ENCODE data around the gene MYO3B. TPM values are rescaled to one million over a fixed set of nuclear protein-coding genes. Genes with fewer than 3 reads are reported as not detected.

Gene MYO3B
- polyA plus RNA-seq, 1 donor (not counting 4 experiments of a cell fraction or from before 2014, with no cell fraction given), result 4.4 TPM

- DNase-seq (ENCODE audit: low read depth, low spot score), result no peak
- TF ChIP-seq EZH2 (IDR thresholded peaks at IDR 0.05; ENCODE audit: low read length), result no peak
- no peak for TF ChIP-seq CTCF (optimal IDR thresholded peaks at IDR 0.05 in 1 of 3, IDR thresholded peaks at IDR 0.05 in 1 of 3, conservative IDR thresholded peaks at IDR 0.05 in 1 of 3; ENCODE audit: extremely low read depth in 1 of 3, insufficient read depth in 2 of 3, low read length in 3 of 3)
- Histone ChIP-seq H3K9me3 (ENCODE audit: control insufficient read depth, low read depth, low read length) (no peaks in the 10 kb centered on the region), H3K36me3 (ENCODE audit: control insufficient read depth in 2 of 2, extremely low read depth in 1 of 2, insufficient read depth in 2 of 2, low read length in 2 of 2) (no peaks in the 10 kb centered on the region), H3K9ac (ENCODE audit: control insufficient read depth, extremely low read depth, insufficient read depth, low read length) (no peak overlapping the region), H3K4me3 (ENCODE audit: control insufficient read depth in 2 of 3, extremely low read depth in 1 of 3, insufficient read depth in 2 of 3, low read depth in 1 of 3, low read length in 3 of 3) (no peak overlapping the region), H4K20me1 (ENCODE audit: control insufficient read depth, extremely low read depth, insufficient read depth, low read length) (no peaks in the 10 kb centered on the region), H3K27me3 (ENCODE audit: control insufficient read depth, extremely low read depth, insufficient read depth, low read length) (no peaks in the 10 kb centered on the region), H3K79me2 (ENCODE audit: control insufficient read depth, insufficient read depth, low read length) (no peaks in the 10 kb centered on the region), H3K9me1 (ENCODE audit: control insufficient read depth, extremely low read depth, insufficient read depth, low read length) (no peaks in the 10 kb centered on the region), H3K4me2 (ENCODE audit: control insufficient read depth, extremely low read depth, insufficient read depth, low read depth, low read length) (no peak overlapping the region), H3K27ac (ENCODE audit: control insufficient read depth, insufficient read depth, low read length) (no peak overlapping the region), H2AFZ (ENCODE audit: control insufficient read depth, low read length) (no peak overlapping the region), H3K4me1 (ENCODE audit: control insufficient read depth, extremely low read depth, insufficient read depth, low read length) (no peaks in the 10 kb centered on the region)
- dilution Hi-C loops (cut with MboI; ENCODE audit: extremely low pct_ligation_motif_present, low sequenced_read_pairs), result no loop called here
- FAIRE-seq, result no peak
Observed at GRCh38 chr2:170404846-170405245, 226.9 kb downstream of the MYO3B start.

- Histone ChIP-seq H3K9me3 (ENCODE audit: control insufficient read depth, low read depth, low read length) (no peaks in the 10 kb centered on the region), H4K20me1 (ENCODE audit: control insufficient read depth, extremely low read depth, insufficient read depth, low read length) (no peaks in the 10 kb centered on the region), H3K36me3 (ENCODE audit: control insufficient read depth in 2 of 2, extremely low read depth in 1 of 2, insufficient read depth in 2 of 2, low read length in 2 of 2) (no peaks in the 10 kb centered on the region), H3K4me2 (ENCODE audit: control insufficient read depth, extremely low read depth, insufficient read depth, low read depth, low read length) (no peak overlapping the region), H2AFZ (ENCODE audit: control insufficient read depth, low read length) (no peak overlapping the region), H3K9ac (ENCODE audit: control insufficient read depth, extremely low read depth, insufficient read depth, low read length) (no peak overlapping the region), H3K27ac (ENCODE audit: control insufficient read depth, insufficient read depth, low read length) (no peak overlapping the region), H3K4me3 (ENCODE audit: control insufficient read depth in 2 of 3, extremely low read depth in 1 of 3, insufficient read depth in 2 of 3, low read depth in 1 of 3, low read length in 3 of 3) (no peak overlapping the region), H3K4me1 (ENCODE audit: control insufficient read depth, extremely low read depth, insufficient read depth, low read length) (no peaks in the 10 kb centered on the region), H3K79me2 (ENCODE audit: control insufficient read depth, insufficient read depth, low read length) (no peaks in the 10 kb centered on the region), H3K27me3 (ENCODE audit: control insufficient read depth, extremely low read depth, insufficient read depth, low read length) (no peaks in the 10 kb centered on the region), H3K9me1 (ENCODE audit: control insufficient read depth, extremely low read depth, insufficient read depth, low read length) (no peaks in the 10 kb centered on the region)
- DNase-seq (ENCODE audit: low read depth, low spot score), result no peak
- dilution Hi-C loops (cut with MboI; ENCODE audit: extremely low pct_ligation_motif_present, low sequenced_read_pairs), result no loop called here
- TF ChIP-seq EZH2 (IDR thresholded peaks at IDR 0.05; ENCODE audit: low read length), result no peak
- no peak for TF ChIP-seq CTCF (optimal IDR thresholded peaks at IDR 0.05 in 1 of 3, IDR thresholded peaks at IDR 0.05 in 1 of 3, conservative IDR thresholded peaks at IDR 0.05 in 1 of 3; ENCODE audit: extremely low read depth in 1 of 3, insufficient read depth in 2 of 3, low read length in 3 of 3)
- no peak for FAIRE-seq
Observed at GRCh38 chr2:170405326-170405725, 227.4 kb downstream of the MYO3B start.
